Globus pallidus (tissue), 1 donor: ENCODE data around the gene PREX1.

Source experiments
- DNase-seq: peaks from one replicate; pipeline ENCODE4 v3.0.0-alpha.2; 2015; ENCODE audit warnings: low spot score

The PREX1 gene

DNA sequence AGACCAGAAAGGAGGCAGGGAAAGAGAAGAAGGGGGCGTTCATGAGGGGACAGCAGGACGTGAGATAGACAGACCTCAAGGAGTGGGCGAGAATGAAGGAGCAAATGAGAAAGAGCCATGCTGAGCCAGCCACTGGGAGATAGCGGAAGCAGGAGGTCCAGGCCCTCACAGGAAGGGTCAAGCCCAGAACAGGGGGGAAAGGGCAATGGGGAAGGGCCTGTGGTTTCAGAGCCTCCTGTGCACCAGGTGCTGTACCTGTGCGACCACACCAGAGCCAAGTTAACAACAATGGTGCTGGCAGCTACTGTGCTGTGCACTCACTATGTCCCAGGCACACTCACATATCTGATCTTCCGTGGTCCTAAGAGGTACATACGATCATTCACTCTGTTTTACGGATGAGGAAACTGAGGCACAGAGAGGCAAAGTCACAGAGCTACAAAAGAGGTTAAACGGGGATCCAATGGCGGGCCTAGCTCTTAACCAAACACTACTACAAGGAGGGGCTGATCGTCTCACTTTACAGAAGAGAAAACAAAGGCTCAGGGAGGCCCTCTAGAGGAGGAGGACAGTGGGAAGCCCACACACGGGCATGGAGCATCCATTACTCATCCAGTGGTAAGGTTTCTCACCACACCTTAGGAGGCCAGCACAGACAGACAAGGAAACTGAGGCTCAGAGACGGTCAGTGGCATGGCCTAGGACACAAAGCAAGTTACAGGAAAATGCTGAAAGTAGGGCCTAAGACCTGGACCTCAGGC, 129.1 kb downstream of the PREX1 start:
- no peak for DNase-seq

DNA sequence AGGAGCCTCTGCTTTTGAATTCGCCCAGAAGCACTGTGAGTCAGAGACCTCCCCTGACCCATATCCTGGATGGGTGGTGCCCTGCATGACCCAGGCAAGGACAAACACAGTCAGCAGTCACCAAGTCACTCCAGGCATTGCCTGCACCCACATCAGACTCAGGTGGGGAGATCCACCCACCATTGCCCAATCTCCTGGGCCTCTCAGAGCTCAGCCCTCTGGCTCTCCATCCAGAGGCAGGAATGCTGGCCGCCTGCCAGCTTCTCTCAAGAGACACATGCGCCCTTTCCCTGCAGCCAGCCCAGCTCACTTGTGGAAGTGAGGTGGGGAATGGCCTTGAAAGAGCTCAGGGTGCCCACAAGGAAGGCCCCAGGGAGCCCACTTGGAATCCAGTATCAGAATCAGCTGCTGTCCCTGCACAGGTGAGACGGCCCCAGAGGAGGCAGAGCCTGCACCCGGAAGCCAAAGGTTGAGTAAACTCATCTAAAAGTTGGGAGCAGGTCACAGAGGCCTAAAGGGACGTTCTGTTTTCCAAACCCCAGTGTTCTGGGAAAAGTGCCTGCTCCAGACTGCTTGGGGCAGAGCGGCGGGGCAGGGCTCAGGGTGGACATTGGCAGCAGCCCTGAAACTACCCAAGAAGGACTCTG, 129.8 kb downstream of the PREX1 start:
- peak; percentile 71 for DNase-seq

DNA sequence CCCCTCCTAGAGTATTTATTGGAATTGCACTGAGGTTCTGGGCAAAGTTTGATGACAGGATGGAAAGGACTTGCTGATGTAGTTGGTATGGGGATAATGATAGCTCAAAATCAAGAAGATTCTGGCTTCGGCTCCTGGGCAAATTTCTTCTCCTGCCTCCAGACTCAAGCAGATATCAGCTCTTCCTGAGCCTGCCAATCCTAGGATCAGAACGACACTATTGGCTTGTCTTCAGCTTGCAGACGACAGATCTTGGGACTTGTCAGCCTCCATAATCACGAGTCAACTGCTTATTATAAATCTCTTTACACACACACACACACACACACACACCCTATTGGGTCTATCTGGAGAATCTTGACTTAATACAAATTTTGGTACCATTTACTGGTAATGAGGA, 131.1 kb downstream of the PREX1 start:
- no peak for DNase-seq

DNA sequence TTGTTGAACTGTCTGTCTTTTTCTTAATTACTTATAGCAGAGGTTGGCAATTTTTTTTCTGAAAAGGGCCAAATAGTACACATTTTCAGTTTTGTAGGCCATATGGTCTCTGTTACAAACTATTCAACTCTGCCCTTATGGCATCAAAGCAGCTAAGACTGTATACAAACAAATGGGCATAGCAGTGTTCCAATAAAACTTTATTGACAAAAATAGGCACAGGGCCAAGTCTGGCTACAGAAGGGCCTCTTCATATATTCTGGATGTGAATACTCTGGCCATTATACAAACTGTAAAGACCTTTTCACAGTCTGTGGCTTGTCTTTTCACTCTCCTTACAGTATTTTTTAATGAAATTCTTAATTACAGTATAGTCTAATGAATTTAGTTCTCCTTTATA, 132.1 kb downstream of the PREX1 start:
- no peak for DNase-seq

DNA sequence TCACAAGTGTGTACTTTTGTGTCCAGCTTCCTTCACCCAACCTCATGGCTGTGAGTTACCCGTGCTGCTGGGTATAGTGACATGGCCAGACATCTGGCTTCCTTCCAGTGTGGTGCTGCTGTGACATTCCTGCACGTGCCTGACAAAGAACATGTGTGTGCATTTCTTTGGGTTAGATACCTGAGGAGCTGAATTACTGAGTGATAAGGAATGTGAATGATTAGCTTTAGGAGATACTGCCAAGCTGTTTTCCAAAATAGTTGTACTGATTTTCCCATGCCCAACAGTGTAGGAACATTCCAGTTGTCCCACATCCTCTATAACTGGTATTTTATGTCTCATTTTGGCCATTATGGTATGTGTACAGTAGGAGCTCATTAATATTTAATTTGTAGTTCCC, 132.5 kb downstream of the PREX1 start:
- DNase-seq = no peak

DNA sequence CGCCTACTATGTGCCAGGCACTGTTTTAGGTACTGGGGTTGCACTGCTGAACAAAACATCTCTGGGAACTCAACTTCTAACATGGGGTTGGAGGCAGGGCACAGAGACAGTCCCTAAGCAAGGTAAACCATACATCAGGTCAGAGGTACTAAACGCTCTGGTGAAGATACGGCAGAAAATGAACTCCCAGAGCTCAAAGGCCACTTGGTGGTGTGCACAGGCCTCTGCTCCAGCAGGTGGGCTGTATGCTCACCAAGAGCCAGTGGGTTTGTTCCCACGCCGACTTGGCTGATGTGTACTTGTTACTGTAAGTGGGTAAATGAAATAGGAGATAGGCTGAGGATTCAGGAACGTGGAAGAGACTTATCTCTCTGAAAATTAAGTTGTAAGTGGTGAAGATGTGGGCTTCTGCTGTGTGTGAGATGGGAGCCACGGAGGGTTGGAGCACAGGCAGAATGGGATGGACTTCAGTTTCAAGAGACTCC, 133.4 kb downstream of the PREX1 start:
- DNase-seq = no peak

DNA sequence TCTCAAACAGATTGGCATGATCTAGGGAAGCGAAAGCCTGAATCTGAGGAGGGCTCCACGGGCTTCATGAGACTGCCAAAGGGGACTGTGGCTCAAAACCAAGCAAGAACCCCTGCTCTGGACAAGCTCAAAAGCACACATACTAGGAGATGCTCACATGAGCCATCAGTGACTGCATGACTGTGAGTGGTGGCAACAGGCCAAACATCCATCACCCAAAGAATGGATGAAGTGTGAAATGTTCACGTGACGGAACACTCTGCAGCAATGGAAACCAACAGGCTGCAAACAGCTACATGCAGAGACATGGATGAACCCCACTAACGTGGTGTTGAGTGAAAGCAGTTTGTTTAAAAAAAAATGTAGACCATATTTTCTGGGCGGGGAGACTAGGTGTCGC, 136.3 kb downstream of the PREX1 start:
- peak; percentile 76 for DNase-seq

DNA sequence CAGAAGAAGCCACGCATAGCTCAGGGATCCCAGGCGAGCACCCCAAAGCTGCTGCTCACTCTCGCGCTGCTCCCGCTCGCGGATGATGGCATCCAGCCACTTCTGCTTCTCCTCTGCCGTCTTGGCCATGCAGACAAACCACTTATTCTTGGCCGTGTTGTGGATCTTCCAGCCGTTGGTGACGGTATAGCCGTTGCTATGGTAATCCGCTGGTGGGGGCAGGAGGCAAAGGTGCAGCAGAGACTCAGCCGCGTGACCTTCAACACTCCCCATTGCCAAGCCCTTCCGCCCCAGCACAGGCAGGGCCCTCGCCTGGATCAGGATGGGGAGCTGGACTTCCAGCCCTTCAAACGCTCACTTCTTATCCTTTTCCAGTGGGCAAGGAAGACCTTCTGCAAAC, 136.9 kb downstream of the PREX1 start:
- no peak for DNase-seq

DNA sequence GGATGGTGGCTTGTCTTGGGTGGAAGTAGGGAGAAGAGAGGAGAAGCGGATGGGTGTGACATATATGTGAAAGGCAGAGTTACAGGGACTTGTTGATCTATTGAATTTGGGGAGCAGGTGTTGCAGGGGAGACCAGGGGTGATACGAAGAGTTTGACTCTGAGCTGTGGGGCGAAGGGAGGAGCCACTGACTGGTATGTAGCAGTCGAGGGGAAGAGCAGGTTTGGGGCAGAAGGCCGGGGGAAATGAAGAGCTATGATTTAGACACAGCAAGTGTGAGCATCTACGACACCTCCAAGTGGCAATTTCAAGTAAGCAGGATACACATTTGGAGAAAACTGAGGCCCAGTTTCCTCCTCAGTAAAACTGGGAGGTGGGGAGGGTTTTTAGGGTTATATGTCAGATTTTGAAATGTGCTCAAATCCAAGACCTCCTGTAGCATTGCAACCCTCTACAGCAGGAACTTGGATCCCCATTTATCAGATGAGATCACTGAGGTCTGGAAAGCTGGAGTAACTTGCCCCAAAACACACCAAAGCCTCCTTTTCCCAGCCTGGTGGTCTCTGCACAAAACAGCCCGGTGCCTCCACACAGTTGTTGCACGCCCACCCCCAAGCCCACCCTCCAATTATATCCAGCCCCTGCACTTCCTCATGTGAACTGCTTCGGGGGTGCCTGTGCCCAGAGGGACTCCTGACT, 137.8 kb downstream of the PREX1 start:
- DNase-seq = no peak

DNA sequence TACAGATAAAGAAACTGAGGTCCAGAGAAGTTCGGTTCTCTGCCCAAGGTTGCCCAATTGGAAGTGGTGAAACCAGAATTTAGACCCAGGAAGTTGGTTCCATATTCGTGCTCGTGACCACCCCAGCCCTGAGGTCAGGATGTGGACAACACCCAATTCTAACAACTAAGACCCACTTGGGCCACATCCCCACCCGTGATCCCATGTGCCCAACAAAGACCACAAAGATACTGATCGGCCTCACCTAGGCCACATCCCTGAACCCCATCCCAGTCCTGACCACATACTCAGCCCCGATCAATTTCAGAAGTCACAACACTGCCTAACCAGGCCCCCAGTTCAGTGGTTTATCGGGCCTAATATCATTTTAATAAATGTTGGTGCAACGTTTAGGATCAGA, 138.4 kb downstream of the PREX1 start:
- DNase-seq = no peak

DNA sequence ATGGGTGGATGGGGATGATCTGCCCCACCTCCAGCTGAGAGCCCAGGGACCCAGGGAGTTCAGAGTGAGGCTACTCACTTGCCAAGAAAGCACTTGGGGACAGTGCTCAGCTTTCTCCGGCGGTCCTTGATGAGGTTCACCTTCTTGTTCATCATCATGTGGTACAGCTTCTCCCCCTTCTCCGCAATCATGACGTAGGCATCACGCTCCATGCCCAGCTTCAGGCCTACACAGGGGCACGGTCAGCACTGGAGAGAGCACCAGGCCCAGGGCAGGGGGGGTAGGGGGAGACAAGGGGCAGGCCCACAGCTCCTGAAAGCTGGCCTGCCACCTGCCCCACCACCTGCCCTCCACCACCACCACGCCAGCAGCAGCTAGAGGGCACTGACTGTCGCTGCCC, 139.2 kb downstream of the PREX1 start:
- DNase-seq = no peak

DNA sequence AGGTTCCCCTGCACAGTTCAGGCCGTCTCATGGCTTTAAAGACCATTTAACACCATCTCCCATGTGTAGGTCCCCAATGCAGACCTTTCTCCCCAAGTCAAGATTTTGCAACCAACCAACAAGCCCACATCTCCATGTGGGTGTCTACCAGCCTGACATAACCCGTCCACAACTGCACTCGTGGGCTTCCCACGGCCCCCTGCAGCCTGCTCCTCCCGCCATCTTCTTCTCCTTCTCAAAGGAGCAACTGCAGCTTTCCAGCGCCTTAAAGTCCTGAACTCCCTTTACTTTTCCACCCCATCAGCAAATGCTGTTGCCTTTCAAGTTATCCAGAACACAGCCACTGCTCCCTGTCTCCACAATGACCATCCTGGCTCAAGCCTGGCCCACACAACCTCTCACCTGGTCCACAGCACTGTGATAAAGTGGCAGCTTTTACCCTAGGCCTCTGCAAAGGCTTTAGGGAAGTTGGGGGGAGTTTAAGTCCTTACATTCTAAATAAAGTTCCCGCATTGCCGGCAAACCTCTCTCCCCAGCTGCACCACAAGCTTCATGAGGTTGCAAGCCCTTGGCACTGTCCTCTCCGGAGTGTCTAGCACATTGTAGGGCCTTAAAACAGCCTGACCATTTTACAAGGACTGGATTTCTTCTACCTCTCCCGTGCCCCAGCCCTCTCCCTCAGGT, 140.5 kb downstream of the PREX1 start:
- no peak for DNase-seq

DNA sequence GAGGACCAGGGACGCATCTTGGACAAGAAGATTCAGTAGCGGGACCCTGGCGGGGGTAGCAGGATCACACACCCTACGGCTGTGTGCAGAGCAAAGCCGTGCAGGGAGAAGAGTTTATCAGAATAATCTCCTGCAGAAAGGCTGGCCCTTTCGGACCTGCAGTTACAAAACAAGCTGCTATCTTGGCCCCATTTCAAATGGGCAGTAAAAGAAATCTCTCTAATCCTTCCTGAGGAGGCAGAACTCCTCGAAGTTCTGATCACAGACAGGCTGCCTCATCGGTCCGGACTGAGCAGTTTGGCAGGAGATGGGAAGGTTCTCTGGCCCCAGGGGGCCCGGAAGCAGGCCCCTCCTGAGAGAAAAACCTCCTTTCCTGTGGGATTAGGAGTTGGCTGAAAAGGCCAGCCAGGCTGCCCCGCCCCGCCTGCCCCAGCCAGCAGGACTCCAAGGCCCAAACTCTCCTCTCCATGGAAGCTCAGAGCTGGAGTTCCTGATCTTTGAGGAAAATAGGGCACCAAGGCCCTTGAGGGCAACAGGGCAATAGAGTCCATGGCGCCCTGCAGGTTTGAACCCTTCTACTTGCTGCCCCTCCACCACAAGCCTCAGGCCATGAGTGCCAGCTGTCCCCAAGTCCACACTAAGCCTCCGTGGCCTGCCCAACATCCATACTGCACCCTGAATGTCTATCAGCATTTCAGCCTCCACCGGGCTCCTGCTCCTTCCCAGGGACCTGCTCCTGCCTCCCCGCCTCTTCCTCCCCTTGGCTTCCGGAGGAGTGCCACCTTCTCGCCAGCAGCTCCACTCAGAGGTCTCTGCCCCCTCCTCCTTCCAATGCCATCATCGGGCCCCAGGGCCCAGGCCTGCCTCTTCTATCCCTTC, 141.3 kb downstream of the PREX1 start:
- no peak for DNase-seq

DNA sequence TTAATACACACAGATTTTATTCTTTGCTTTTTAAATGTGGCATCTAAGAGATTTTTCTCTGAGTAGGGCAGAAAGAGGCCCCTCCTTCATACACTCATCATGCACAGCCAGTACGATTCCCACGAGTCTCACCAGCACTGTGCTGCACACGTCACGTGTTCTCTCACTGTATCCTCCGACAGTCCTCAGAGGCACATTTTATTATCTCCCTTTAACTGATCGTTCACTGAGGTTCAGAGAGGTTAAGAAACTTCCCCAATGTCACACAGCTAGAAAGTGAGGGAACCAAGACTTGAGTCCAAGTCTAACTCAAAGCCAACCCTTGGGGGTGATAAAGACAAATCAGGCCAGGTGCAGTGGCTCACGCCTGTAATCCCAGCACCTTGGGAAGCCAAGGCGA, 142.5 kb downstream of the PREX1 start:
- DNase-seq = no peak

DNA sequence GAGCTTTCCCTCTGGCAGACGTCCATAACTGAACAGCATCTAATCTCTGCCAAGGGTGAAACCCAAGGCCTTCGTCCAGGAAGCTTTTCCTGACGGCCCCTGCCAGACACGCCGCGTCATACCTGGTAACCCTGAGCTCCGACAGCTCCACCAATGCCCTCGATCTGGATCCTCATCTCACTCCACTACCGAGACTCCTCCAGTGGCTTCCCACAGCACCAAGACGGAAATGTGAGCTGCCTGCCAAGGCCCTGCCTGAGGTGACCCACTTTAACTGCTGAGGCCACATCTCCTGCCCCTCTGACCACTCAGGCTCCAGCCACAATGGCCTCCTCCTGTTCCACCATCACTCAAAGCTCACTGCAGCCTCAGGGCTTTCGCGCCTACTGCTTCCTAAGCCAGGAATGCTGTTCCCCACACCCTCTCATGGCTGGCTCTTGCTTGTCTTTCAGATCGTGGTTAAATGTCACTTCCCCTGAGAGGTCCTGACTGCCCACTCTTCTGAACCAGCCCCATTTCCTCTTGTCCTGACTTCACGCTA, 143.2 kb downstream of the PREX1 start:
- no peak for DNase-seq

DNA sequence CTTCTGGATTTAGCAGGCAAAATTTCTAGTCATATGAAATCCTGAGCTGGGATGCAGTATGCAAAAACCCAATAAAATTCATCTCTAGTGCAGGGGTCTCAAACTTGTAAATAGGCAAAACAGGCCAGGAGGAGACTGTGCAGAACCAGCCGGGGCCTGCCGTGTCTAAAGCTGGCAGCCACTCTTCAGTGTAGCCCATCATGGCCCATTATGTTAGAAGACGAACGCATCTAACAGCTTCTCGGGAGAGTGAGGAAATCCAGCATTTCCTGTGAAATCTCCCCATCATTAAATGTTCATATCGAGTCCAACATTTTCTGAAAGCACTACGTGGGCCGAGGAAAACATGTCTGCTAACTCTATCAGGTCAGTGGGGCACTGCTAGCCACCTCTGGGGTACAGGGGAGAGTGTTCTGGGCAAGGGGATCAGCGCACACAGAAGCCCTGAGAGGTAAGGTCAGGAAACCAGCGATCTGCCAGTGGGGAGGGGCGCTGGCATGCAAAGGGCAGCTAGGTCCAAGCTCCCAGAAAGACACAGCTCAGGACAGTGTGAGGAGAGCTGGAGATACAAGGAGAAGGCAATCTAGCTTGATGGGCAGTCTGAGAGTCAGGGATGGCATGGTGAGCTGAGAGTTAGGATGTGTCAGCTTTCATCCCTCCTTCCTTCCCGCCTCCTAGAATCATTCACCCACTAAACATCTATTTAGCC, 144.2 kb downstream of the PREX1 start:
- no peak for DNase-seq

DNA sequence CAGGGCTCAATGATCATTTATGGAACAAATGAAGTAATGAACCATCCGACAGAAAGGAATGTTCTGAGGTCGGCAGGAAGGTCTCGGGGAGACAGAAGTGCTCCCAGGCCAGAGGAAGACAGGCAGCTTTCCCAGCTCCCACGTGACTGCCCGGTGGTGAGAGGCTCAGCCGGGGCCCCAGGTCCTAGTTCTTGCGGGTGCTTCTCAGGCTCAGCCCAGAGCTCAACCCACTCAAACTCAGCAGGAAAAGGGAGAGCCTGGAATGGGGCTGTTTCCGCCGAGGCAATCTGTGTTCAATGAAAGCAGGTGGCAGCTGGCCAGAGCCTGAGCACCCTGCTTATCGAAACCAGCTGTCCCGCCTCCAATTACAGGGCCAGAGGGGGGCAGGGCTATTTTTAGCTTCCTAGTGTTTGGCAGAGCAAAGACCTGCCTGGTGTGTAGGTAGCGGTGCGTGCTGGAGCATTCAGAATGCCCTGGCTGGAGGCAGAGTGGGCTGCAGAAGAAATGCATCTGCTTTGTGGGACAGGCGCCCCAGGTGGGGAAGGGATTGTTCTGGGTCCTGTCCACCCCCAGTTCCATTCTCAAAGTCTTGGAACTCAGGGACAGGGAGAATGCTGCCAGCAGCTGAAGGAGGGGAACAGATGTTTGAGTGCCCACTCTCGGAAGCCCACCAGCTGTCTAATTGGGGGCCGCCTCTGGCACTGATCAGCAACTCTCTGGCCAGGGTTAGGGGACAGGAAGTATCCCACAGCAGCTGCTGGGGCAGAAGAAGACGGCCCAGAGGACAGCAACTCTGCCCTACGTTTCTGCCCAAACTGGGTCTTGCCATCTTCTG, 145.1 kb downstream of the PREX1 start:
- peak; percentile 65 for DNase-seq

DNA sequence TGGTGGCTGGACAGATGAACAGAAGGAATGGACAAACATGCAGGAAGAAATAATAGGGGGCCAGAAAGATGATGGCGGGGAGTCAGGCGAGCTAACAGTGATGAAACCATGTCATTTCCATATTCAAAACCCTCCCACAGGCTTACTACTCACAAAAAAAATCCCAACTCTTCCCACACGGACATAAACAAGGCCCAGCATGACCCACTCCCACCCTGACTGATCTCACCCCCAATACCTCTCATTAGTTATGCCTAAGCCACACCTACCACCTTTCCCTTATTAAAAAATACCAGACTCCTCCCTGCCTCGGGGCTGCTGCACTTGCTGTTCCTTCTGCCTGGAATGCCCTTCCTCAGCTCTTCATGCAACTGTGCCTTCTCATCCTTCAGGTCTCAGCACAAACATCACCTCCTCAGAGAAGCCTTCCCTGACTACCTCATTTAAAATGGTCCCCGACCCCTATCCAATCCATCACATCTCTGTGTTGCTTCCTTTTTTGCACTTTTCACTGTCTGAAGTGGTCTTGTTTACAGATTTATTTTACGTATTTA, 145.8 kb downstream of the PREX1 start:
- no peak for DNase-seq

DNA sequence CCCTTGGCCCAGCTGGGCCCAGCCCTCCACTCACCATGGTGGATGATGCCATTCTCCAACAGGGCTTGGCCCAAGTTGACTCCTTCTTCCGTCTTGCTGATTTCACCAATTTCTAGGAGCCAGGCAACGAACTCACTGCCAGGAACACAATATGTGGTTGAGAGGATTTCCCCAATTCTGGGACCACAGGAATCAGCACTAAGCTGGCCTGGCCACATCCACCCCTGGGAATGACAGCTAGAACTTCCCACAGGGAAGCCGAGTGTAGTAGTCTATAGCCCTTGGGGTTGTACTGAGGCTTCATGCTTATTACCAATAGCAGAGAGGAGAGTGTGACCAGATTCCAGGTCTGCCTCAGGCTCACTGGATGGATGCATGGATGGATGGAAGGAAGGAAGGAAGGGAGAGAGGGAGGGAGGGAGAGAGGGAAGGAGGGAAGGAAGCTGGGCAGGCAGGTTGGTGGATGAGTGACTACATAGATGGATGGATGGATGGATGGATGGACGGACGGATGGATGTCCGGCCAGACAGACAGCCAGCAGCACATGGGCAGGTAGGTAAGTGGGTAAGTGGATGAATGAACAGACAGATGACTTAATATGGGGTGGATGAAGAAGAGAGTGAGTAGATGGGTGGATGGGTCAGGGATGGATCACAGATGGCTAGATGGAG, 146.5 kb downstream of the PREX1 start:
- no peak for DNase-seq
